ENCODE measurements around the gene ATAD3B. TPM values are rescaled to one million over a fixed set of nuclear protein-coding genes. Genes with fewer than 3 reads are reported as not detected.

The ATAD3B gene, protein sequence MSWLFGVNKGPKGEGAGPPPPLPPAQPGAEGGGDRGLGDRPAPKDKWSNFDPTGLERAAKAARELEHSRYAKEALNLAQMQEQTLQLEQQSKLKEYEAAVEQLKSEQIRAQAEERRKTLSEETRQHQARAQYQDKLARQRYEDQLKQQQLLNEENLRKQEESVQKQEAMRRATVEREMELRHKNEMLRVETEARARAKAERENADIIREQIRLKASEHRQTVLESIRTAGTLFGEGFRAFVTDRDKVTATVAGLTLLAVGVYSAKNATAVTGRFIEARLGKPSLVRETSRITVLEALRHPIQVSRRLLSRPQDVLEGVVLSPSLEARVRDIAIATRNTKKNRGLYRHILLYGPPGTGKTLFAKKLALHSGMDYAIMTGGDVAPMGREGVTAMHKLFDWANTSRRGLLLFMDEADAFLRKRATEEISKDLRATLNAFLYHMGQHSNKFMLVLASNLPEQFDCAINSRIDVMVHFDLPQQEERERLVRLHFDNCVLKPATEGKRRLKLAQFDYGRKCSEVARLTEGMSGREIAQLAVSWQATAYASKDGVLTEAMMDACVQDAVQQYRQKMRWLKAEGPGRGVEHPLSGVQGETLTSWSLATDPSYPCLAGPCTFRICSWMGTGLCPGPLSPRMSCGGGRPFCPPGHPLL
- total RNA-seq = 28.8 TPM
- polyA plus RNA-seq (ENCODE audit: insufficient read depth, low read depth, low replicate concordance) = 13.3 TPM
- long read RNA-seq, donor 1, full-length matches to known transcripts = 2 of 2 reads
- long read RNA-seq, donor 1, partial matches to known transcripts = 0 of 2 reads
- long read RNA-seq, donor 1, other reads (novel, unspliced or antisense) = 0 of 2 reads
- long read RNA-seq, donor 2 = 0 reads
- long read RNA-seq, donor 3, full-length matches to known transcripts = 2 of 2 reads
- long read RNA-seq, donor 3, partial matches to known transcripts = 0 of 2 reads
- long read RNA-seq, donor 3, other reads (novel, unspliced or antisense) = 0 of 2 reads
- long read RNA-seq, donor 4, partial matches to known transcripts = 0 of 1 reads
- long read RNA-seq, donor 4, other reads (novel, unspliced or antisense) = 0 of 1 reads
- long read RNA-seq, donor 5 = 0 reads
- long read RNA-seq, donor 6 = 0 reads
- long read RNA-seq, donor 7, partial matches to known transcripts = 6 of 20 reads
- long read RNA-seq, donor 7, other reads (novel, unspliced or antisense) = 14 of 20 reads
- long read RNA-seq, donor 8, partial matches to known transcripts = 0 of 1 reads
- long read RNA-seq, donor 8, other reads (novel, unspliced or antisense) = 0 of 1 reads
- long read RNA-seq, donor 9 = 0 reads
- long read RNA-seq, donor 10, full-length matches to known transcripts = 2 of 2 reads
- long read RNA-seq, donor 10, partial matches to known transcripts = 0 of 2 reads
- long read RNA-seq, donor 10, other reads (novel, unspliced or antisense) = 0 of 2 reads

DNA sequence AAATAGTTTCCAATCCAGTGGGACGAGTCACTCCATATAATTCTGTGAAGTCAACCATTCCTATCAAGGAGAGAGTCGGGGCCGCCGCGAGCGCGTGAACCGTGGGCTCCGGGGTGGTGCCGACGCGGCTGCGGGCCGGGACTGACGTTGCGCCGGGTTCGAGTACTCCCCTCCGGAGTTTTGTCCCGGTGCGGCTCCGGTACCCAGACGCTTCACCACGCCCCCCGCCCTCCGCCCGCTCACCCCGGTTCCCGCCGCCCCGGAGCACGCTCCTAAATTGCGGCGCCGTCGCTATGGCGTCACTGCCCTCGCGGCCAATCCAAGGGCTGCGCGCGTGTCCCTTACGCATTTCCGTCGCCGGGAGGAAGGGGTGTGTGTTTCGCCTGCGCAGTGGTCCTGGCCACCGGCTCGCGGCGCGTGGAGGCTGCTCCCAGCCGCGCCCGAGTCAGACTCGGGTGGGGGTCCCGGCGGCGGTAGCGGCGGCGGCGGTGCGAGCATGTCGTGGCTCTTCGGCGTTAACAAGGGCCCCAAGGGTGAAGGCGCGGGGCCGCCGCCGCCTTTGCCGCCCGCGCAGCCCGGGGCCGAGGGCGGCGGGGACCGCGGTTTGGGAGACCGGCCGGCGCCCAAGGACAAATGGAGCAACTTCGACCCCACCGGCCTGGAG is at the start of gene ATAD3B:
ATAD3B (plus strand) TSS at position 377 of the 664 bp plus-strand sequence; CDS start at position 497, 120 bp downstream.
- Histone ChIP-seq H3K27me3 (ENCODE audit: control insufficient read depth, insufficient read depth, low read length) (no peaks in the 10 kb centered on the region), H3K9ac (ENCODE audit: low read length in 3 of 3) (peak within 1 kb of the TSS in 2 of 3 donors; percentile 20 to 91), H3K27ac (ENCODE audit: low read depth in 2 of 2, low read length in 2 of 2) (peak within 1 kb of the TSS; percentile 50 to 84), H3K4me1 (ENCODE audit: control insufficient read depth in 2 of 3, insufficient read depth in 2 of 3, low read depth in 1 of 3, low read length in 3 of 3) (peaks cover 0 to 8% (median 0%) of the 10 kb centered on the region in 3 donors), H3K4me3 (ENCODE audit: low read length in 3 of 3) (peak within 1 kb of the TSS; percentile 68 to 97 (median 73)), H3K36me3 (ENCODE audit: control insufficient read depth in 2 of 3, insufficient read depth in 3 of 3, low read length in 3 of 3) (no peaks in the 10 kb centered on the region), H3K9me3 (ENCODE audit: control insufficient read depth in 2 of 3, insufficient read depth in 1 of 3, low read length in 3 of 3) (no peaks in the 10 kb centered on the region)
- DNase-seq (peak; percentile 94 to 98 (median 96)), FAIRE-seq (no peak)
- no peak for TF ChIP-seq CTCF (IDR thresholded peaks at IDR 0.05; ENCODE audit: borderline replicate concordance, extremely low read depth, insufficient read depth)
- intact Hi-C loops (cut with DNase I) = no loop called here

GRCh38 chr1:1421907-1422464 is 49.6 kb upstream of the ATAD3B start:
- H3K4me3 ChIP-seq (ENCODE audit: low read length in 3 of 3) = no peak overlapping the region
- H3K27ac ChIP-seq (ENCODE audit: low read depth in 2 of 2, low read length in 2 of 2) = no peak overlapping the region
- H3K27me3 ChIP-seq (ENCODE audit: control insufficient read depth, insufficient read depth, low read length) = no peaks in the 10 kb centered on the region
- H3K4me1 ChIP-seq (ENCODE audit: control insufficient read depth in 2 of 3, insufficient read depth in 2 of 3, low read depth in 1 of 3, low read length in 3 of 3) = peaks cover 0 to 6% (median 0%) of the 10 kb centered on the region in 3 donors
- H3K9me3 ChIP-seq (ENCODE audit: control insufficient read depth in 2 of 3, insufficient read depth in 1 of 3, low read length in 3 of 3) = no peaks in the 10 kb centered on the region
- TF ChIP-seq CTCF (IDR thresholded peaks at IDR 0.05; ENCODE audit: borderline replicate concordance, extremely low read depth, insufficient read depth) = no peak
- FAIRE-seq = no peak
- DNase-seq = peak in 1 of 5 donors; percentile 54
- H3K36me3 ChIP-seq (ENCODE audit: control insufficient read depth in 2 of 3, insufficient read depth in 3 of 3, low read length in 3 of 3) = no peaks in the 10 kb centered on the region
- intact Hi-C loops (cut with DNase I) = no loop called here
- H3K9ac ChIP-seq (ENCODE audit: low read length in 3 of 3) = no peak overlapping the region
